GM12872 (cell line): Measurements from ENCODE around the gene MANSC4.

Experiments used
- CTCF ChIP-seq: IDR thresholded peaks from 3 replicates; pipeline ENCODE4 v1.5.1; 2011; ENCODE audit warnings: low read depth, mild to moderate bottlenecking, low read length, moderate library complexity; ENCODE audit not compliant: insufficient read depth

MANSC4 gene

GRCh38 chr12:27800819-27801218 is 20.8 kb upstream of the MANSC4 start:
- TF ChIP-seq CTCF, result no peak

- no peak for TF ChIP-seq CTCF
Observed at GRCh38 chr12:27797301-27798025, 17.4 kb upstream of the MANSC4 start.

GRCh38 chr12:27796128-27796527 is 16.1 kb upstream of the MANSC4 start:
- TF ChIP-seq CTCF, result no peak

GRCh38 chr12:27794818-27795584 is 15.0 kb upstream of the MANSC4 start:
- no peak for TF ChIP-seq CTCF

GRCh38 chr12:27790179-27790578 is 10.1 kb upstream of the MANSC4 start:
- no peak for TF ChIP-seq CTCF

GRCh38 chr12:27787559-27787958 is 7.5 kb upstream of the MANSC4 start:
- TF ChIP-seq CTCF, result no peak

- no peak for TF ChIP-seq CTCF
Observed at GRCh38 chr12:27785882-27786570, 6.0 kb upstream of the MANSC4 start.
